Adrenal gland (tissue), 5 donors: Measurements from ENCODE around the gene GGA1.

Experiments
- CTCF ChIP-seq, 6 experiments: fragments of 450-650 bp in 4 of 6; fragments of 200-600 bp in 2 of 6; sonication (generic) in 1 of 6; IDR thresholded peaks; 1 replicate in 5 of 6; 2 replicates in 1 of 6; pipeline versions ENCODE4 v1.5.1 to v1.8.0; 2016 to 2021; ENCODE audit warnings: antibody characterized with exemption in 6 of 6, mild to moderate bottlenecking in 2 of 6, moderate library complexity in 1 of 6
- POLR2A ChIP-seq, 2 donors: fragments of 450-650 bp; IDR thresholded peaks; one replicate each; pipeline ENCODE4 v1.6.1; 2017; ENCODE audit warnings: antibody characterized with exemption in 2 of 2, mild to moderate bottlenecking in 2 of 2, moderate library complexity in 1 of 2
- donor health status: DM: no; HTN: no; CAD: no.

GRCh38 chr22:37624876-37625275 lies 16.2 kb downstream of the GGA1 start:
- TF ChIP-seq CTCF (IDR thresholded peaks at IDR 0.05), result no peak
- no peak for TF ChIP-seq POLR2A (IDR thresholded peaks at IDR 0.05)
